Lower leg skin (tissue), 3 donors: Measurements from ENCODE around the gene DOCK3.

Experiments used
- POLR2A ChIP-seq, 2 donors: fragments of 450-650 bp; IDR thresholded peaks; one replicate each; pipeline ENCODE4 v1.6.1; 2016 to 2017; ENCODE audit warnings: antibody characterized with exemption in 2 of 2, mild to moderate bottlenecking in 1 of 2, moderate library complexity in 1 of 2
- TF ChIP-seq, protein P1 (sequence below), 3 donors: fragments of 450-650 bp; IDR thresholded peaks; one replicate each; pipeline ENCODE4 v1.5.1; 2016; ENCODE audit warnings: antibody characterized with exemption in 3 of 3, mild to moderate bottlenecking in 3 of 3, moderate library complexity in 2 of 3

DNA sequence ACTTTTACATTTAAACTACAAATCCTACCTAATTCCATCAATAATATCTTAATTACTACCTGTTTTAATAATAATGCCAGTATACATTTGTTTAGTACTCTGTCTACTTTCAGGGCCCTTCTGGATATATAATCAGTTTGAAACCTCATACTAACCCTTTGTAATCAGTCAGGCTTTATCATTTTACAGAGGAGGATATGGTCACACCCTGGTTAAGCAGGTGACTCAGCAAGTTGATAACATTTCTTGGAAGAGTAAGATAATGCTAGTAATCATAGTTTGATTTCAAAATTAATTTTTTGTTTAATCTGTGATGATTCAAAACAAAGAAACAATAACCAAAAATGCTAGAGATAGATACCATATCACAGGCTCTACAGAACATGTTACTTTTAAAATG, 502.2 kb downstream of the DOCK3 start:
- TF ChIP-seq POLR2A (IDR thresholded peaks at IDR 0.05): no peak
- TF ChIP-seq, protein P1, sequence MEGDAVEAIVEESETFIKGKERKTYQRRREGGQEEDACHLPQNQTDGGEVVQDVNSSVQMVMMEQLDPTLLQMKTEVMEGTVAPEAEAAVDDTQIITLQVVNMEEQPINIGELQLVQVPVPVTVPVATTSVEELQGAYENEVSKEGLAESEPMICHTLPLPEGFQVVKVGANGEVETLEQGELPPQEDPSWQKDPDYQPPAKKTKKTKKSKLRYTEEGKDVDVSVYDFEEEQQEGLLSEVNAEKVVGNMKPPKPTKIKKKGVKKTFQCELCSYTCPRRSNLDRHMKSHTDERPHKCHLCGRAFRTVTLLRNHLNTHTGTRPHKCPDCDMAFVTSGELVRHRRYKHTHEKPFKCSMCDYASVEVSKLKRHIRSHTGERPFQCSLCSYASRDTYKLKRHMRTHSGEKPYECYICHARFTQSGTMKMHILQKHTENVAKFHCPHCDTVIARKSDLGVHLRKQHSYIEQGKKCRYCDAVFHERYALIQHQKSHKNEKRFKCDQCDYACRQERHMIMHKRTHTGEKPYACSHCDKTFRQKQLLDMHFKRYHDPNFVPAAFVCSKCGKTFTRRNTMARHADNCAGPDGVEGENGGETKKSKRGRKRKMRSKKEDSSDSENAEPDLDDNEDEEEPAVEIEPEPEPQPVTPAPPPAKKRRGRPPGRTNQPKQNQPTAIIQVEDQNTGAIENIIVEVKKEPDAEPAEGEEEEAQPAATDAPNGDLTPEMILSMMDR (IDR thresholded peaks at IDR 0.05): no peak
